Brain pericyte (primary cell): Measurements from ENCODE around the gene CLCA1.
A peak's percentile ranks its signal among the peaks of the same experiment; 100 is the strongest.

Experiments
- DNase-seq: peaks from one replicate; pipeline ENCODE4 v3.0.0-alpha.2; 2012; ENCODE audit warnings: low read depth, low spot score

CLCA1 gene

GRCh38 chr1:86468501-86468977, at the start of gene CLCA1:
Gene CLCA1 (plus strand): TSS chr1:86468927. CDS start chr1:86468972, 45 bp downstream.
- DNase-seq = no peak

GRCh38 chr1:86419277-86419903, 49.3 kb upstream of the CLCA1 start:
- no peak for DNase-seq

GRCh38 chr1:86421601-86422280, 47.0 kb upstream of the CLCA1 start:
- DNase-seq = no peak

- no peak for DNase-seq
Observed at GRCh38 chr1:86423473-86423872, 45.3 kb upstream of the CLCA1 start.

- DNase-seq = no peak
Observed at GRCh38 chr1:86423873-86424272, 44.9 kb upstream of the CLCA1 start, which contains the start of gene CLCA2. Gene CLCA2 (plus strand): TSS chr1:86424171. CDS start chr1:86424248, 77 bp downstream.

GRCh38 chr1:86429122-86429725, 39.5 kb upstream of the CLCA1 start:
- DNase-seq = no peak

GRCh38 chr1:86429835-86430234, 38.9 kb upstream of the CLCA1 start:
- peak; percentile 60 for DNase-seq

- DNase-seq = no peak
Observed at GRCh38 chr1:86430376-86430775, 38.4 kb upstream of the CLCA1 start.

GRCh38 chr1:86434059-86434458, 34.7 kb upstream of the CLCA1 start:
- DNase-seq = no peak

GRCh38 chr1:86435327-86435726, 33.4 kb upstream of the CLCA1 start:
- no peak for DNase-seq

GRCh38 chr1:86436041-86436440, 32.7 kb upstream of the CLCA1 start:
- no peak for DNase-seq

- DNase-seq = no peak
Observed at GRCh38 chr1:86441581-86441980, 27.1 kb upstream of the CLCA1 start.

GRCh38 chr1:86441997-86442396, 26.7 kb upstream of the CLCA1 start:
- no peak for DNase-seq

- DNase-seq = no peak
Observed at GRCh38 chr1:86445919-86446318, 22.8 kb upstream of the CLCA1 start.

GRCh38 chr1:86447198-86447790, 21.4 kb upstream of the CLCA1 start:
- no peak for DNase-seq

- no peak for DNase-seq
Observed at GRCh38 chr1:86448670-86449069, 20.1 kb upstream of the CLCA1 start.

GRCh38 chr1:86449103-86449502, 19.6 kb upstream of the CLCA1 start:
- DNase-seq = no peak

- no peak for DNase-seq
Observed at GRCh38 chr1:86450847-86451246, 17.9 kb upstream of the CLCA1 start.

GRCh38 chr1:86453664-86454063, 15.1 kb upstream of the CLCA1 start:
- DNase-seq = no peak

- DNase-seq = no peak
Observed at GRCh38 chr1:86455073-86455472, 13.7 kb upstream of the CLCA1 start.

- no peak for DNase-seq
Observed at GRCh38 chr1:86460998-86461397, 7.7 kb upstream of the CLCA1 start.

GRCh38 chr1:86461482-86461881, 7.2 kb upstream of the CLCA1 start:
- DNase-seq = no peak
